B cell (primary cell): ENCODE results near the gene ANKS1B.

Source experiments
- EZH2 ChIP-seq: IDR thresholded peaks from 2 replicates; pipeline ENCODE4 v1.6.1; 2012; ENCODE audit warnings: borderline replicate concordance, low read depth, mild to moderate bottlenecking, moderate library complexity, low read length; ENCODE audit not compliant: insufficient read depth, poor library complexity, severe bottlenecking
- TF ChIP-seq, protein P1 (sequence below): fragments of 200-600 bp; IDR thresholded peaks from one replicate; pipeline ENCODE4 v1.8.0; 2022; ENCODE audit warnings: antibody characterized with exemption, mild to moderate bottlenecking

GRCh38 chr12:99809909-99810308 lies 174.8 kb downstream of the ANKS1B start:
- TF ChIP-seq, protein P1, sequence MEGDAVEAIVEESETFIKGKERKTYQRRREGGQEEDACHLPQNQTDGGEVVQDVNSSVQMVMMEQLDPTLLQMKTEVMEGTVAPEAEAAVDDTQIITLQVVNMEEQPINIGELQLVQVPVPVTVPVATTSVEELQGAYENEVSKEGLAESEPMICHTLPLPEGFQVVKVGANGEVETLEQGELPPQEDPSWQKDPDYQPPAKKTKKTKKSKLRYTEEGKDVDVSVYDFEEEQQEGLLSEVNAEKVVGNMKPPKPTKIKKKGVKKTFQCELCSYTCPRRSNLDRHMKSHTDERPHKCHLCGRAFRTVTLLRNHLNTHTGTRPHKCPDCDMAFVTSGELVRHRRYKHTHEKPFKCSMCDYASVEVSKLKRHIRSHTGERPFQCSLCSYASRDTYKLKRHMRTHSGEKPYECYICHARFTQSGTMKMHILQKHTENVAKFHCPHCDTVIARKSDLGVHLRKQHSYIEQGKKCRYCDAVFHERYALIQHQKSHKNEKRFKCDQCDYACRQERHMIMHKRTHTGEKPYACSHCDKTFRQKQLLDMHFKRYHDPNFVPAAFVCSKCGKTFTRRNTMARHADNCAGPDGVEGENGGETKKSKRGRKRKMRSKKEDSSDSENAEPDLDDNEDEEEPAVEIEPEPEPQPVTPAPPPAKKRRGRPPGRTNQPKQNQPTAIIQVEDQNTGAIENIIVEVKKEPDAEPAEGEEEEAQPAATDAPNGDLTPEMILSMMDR: no peak
- no peak for TF ChIP-seq EZH2
